ENCODE data around the gene ADAR.

The ADAR gene

GRCh38 chr1:154536570-154536969 is 71.4 kb downstream of the ADAR start:
- no peak overlapping the region for H3K9ac ChIP-seq (ENCODE audit: low read depth, low read length)
- no peak overlapping the region for H3K27ac ChIP-seq (ENCODE audit: low read length)
- no peaks in the 10 kb centered on the region for H4K20me1 ChIP-seq (ENCODE audit: insufficient read depth, low read length)
- ATAC-seq (ENCODE audit: insufficient read depth, low read depth) (no peak), DNase-seq (no peak)
- H3K4me1 ChIP-seq (ENCODE audit: insufficient read depth, low read length) = no peaks in the 10 kb centered on the region
- H3K79me2 ChIP-seq (ENCODE audit: insufficient read depth, low read length) = no peaks in the 10 kb centered on the region
- no peak for TF ChIP-seq EZH2 (IDR thresholded peaks at IDR 0.05; ENCODE audit: borderline replicate concordance, low read depth, low read length, severe bottlenecking)
- TF ChIP-seq CTCF (IDR thresholded peaks at IDR 0.05; ENCODE audit: borderline replicate concordance, extremely low read depth, low read length, poor library complexity, severe bottlenecking) = no peak
- no peaks in the 10 kb centered on the region for H3K9me3 ChIP-seq (ENCODE audit: insufficient read depth, low read length, severe bottlenecking)
- H3K27me3 ChIP-seq (ENCODE audit: insufficient read depth, low read length, poor library complexity) = peaks cover 3% of the 10 kb centered on the region
- no peak overlapping the region for H2AFZ ChIP-seq (ENCODE audit: low read depth, low read length)
- H3K4me2 ChIP-seq (ENCODE audit: insufficient read depth, low read length) = no peak overlapping the region
- H3K36me3 ChIP-seq (ENCODE audit: insufficient read depth, low read length) = no peaks in the 10 kb centered on the region
- H3K4me3 ChIP-seq (ENCODE audit: low read depth in 1 of 2, low read length in 2 of 2) = no peak overlapping the region

- Histone ChIP-seq H3K9me3 (ENCODE audit: insufficient read depth, low read length, severe bottlenecking) (no peaks in the 10 kb centered on the region), H3K4me1 (ENCODE audit: insufficient read depth, low read length) (no peaks in the 10 kb centered on the region), H3K4me2 (ENCODE audit: insufficient read depth, low read length) (no peak overlapping the region), H3K9ac (ENCODE audit: low read depth, low read length) (no peak overlapping the region), H3K36me3 (ENCODE audit: insufficient read depth, low read length) (no peaks in the 10 kb centered on the region), H3K27me3 (ENCODE audit: insufficient read depth, low read length, poor library complexity) (no peaks in the 10 kb centered on the region), H4K20me1 (ENCODE audit: insufficient read depth, low read length) (no peaks in the 10 kb centered on the region), H3K27ac (ENCODE audit: low read length) (no peak overlapping the region), H2AFZ (ENCODE audit: low read depth, low read length) (no peak overlapping the region), H3K79me2 (ENCODE audit: insufficient read depth, low read length) (no peaks in the 10 kb centered on the region), H3K4me3 (ENCODE audit: low read depth in 1 of 2, low read length in 2 of 2) (no peak overlapping the region)
- ATAC-seq (ENCODE audit: insufficient read depth, low read depth) (no peak; the same call in 2 of the 3 replicates), DNase-seq (peak; percentile 32)
- TF ChIP-seq EZH2 (IDR thresholded peaks at IDR 0.05; ENCODE audit: borderline replicate concordance, low read depth, low read length, severe bottlenecking) (no peak), CTCF (IDR thresholded peaks at IDR 0.05; ENCODE audit: borderline replicate concordance, extremely low read depth, low read length, poor library complexity, severe bottlenecking) (peak; percentile 66)
Observed at GRCh38 chr1:154533952-154534844, 73.8 kb downstream of the ADAR start.

All from DND-41 (cell line).